Stimulated activated CD4-positive, alpha-beta T cell treated with anti-CD3 and anti-CD28 coated beads, TNF-alpha, amount 100 ng/mL, for 4 hours (primary cell): ENCODE measurements around the gene IFNGR1.

Source experiments
- DNase-seq, 3 experiments: peaks; one replicate each; pipeline ENCODE4 v3.0.0-alpha.2; 2020; ENCODE audit warnings: low read depth in 3 of 3

The IFNGR1 gene

DNA sequence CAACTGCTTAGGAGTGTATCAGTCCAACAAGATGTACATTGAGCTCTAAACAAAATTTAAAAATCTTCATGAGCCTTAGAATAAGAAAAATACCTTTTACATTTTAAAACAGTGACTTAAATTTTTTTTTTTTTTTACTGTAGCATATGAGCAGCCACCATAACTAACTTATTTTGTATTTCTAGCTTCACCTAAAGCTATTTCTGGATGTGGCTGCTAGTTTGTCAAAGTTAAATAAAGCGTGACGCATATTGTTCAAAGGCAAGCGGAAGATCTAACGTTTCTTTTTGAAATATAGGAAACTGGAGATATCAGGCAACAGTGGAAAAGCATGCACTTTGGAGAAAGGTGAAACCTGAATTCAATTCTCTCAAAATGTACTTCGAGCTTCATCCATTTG, 42.5 kb downstream of the IFNGR1 start:
- no peak for DNase-seq

GRCh38 chr6:137175868-137176245, 43.3 kb downstream of the IFNGR1 start:
- DNase-seq, result no peak

DNA sequence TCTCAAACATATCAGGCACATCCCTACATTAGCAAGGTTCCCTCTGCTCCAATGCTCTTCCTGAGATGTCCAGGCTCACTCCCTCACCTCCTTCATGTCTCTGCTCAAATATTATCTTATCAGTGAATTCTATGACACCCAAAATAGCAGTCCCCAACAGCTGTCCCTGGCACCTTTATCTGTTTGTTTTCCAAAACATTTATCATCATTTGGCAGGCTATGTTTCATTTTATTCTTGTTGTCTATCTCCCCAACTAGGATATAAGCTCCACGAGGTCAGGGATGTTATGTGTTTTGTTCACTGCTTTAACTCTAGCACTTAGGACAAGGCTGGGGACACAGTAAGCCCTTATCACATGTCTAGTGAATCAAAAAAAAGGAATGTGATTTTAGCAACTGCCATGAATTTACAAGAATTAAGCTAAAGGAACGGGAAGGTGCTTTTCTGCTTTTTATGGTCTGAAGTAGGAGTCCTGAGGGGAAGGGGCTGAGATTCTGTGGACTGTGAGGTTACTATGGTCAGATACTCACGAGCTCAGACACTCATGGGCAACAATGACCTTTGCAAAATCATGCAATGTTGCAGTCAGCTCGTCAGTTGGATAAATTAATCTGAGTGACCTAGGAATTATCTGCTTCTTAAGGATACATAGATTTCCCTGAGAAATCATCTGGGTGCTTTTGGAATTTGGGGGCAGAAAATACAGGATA, 43.9 kb downstream of the IFNGR1 start:
- no peak for DNase-seq

DNA sequence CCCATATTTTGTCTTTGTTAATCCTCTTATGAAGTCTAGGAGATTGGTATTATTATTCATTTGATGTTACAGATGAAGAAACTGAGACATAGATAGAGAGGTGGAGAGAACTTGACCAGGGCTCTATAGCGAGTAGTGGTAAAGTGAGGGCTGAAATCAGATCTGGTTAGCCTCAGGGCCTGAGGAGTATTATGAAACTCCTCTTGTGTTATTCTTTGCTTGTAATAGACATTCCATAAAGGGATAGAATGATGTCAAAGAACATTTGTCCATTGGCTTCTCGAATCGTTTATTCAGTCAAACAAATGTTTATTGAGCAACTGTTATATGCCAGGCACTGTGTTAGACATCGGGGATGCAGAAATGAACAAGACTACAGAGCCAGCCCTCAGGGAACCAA, 45.7 kb downstream of the IFNGR1 start, which contains the start of gene IL22RA2:
IL22RA2 (minus strand) TSS at position 144 of the 400 bp plus-strand sequence. CDS start 11,895 bp downstream, outside the sequence.
- DNase-seq, result no peak

DNA sequence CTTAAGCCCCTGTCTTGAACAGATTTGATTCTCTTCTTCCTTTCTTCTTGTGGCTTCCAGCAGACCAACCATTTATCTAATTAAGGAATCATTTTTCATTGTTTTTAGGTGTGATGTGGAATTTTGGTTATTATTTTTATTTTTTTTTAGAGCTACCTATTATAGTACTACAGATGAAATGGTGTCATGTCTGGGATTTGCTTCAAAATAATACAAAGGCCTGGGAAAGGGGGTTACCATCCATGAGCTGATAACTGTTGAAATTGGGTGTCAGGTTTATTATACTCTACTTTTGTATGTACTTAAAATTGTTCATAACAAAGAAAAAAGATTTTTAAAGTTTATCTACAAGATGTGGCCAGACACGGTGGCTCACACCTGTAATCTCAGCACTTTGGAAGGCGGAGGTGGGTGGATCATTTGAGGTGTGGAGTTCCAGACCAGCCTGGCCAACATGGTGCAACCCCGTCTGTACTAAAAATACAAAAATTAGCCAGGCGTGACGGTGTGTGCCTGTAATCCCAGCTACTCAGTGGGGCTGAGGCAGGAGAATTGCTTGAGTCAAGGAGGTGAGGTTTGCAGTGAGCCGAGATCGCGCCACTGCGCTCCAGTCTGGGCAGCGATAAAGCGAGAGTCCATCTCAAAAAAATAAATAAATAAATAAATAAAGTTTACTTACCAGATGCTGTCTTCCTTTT, 46.3 kb downstream of the IFNGR1 start:
- DNase-seq, result no peak

DNA sequence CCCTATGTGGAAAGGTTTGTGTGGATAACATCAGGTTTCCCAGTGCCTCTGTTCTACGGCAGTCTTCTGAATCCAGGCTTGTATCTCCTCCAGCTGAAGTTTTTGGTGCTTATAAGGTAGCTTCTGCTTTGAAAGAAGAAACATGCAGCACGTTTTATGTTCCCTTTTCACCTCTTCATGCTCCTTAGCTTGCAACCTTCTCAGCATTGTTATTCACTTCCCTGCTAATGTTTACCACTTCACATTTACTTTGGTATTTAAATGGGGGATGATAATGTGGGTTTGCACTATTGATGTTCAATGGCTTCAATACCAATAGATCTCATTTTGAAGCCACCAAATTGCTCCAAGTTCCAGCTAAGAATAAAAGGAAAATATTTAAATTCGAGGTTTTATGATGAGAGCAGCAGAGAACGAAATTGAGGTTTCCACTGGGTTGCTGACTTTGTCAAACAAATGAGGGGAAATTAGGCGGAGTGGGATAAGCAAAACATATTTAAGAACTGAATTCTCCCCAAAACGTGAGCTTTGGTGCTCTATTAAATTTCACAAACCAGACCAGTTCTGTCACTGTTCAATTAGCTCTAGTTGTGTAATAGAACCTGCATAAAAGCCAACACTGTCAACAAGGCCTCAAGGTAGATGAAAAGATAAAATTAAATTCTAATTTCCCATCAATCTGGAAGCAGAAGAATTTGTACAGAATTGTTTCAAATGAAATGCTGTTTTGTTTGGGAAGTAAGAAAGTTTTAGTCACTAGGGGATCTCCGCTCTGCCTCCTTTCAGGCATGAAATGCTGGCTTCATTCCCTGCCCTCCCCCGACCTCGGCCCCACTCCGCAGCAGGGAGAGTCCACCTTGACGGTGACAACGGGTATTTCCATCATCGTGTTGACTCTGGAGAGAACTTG, 47.1 kb downstream of the IFNGR1 start:
- no peak for DNase-seq

- no peak for DNase-seq
Observed at GRCh38 chr6:137171053-137171374, 48.2 kb downstream of the IFNGR1 start.

DNA sequence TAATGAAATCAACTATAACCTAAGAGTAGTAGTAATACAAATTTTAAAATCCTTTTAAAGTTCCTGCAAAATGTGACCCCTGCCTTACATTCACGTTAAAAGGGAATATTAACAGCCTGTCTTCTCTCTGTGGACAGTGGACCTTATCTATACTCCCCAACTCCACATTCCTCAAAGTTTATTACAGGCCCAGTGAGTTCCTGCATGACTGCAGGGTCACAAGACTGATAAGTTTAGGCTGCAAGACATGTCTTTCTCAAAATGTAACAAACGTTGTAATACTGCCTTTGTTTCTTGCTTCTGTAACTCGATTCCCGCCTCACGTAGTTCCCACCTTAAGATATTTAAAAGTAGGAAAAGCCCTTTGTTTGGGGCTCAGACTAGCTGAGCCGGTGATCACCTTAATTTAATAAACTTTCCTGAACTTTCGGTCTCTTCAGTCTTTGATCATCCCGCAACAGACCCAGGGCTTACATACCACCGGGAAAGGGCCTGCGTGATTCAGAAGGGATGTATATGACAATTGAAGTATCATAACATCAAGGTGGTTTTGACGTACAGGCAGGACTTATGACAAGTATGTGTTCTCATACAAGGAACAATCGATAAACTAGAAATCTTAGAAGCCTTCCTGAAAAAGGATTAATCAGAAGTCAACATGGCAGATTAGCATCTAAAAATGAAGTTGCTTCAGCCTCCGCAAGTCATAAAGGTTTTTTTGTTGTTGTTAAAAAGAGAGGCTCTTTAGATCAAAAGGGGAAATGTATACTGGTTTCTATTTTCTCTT, 48.7 kb downstream of the IFNGR1 start:
- no peak for DNase-seq

- no peak for DNase-seq
Observed at GRCh38 chr6:137167702-137168377, 51.3 kb downstream of the IFNGR1 start.

DNA sequence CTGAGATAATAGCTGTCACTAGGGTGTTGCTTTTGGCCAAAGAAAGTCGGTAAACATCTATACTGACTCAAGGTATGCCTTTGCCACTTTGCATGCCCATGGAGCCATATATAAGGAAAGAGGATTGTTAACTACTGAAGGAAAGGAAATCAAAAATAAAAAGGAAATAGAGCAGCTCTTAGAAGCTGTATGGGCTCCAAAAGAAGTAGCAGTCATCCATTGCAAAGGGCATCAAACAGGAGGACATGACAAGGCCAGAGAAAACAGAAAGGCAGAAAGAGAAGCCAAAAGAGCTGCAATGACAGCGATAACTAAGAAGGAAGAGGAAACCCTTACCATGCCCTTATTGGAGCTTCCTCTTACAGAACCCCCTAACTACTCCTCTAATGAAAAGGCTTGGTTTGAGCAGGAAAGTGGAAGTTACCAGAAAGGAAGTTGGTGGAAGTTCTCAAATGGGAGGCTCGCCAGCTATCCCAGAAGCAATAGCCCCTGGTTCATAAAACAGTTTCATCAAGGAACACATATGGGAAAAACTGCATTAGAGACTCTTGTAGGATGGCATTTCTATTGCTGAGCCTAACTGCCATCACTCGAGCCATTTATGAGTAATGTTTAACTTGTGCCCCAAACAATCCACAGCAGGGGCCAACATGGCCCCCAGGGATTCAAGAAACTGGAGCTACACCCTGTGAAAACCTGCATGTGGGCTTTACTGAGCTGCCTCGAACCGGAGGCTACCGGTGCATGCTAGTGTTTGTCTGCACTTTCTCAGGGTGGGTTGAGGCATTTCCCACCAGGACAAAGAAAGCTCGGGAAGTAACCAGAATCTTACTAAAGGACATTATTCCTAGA, 52.7 kb downstream of the IFNGR1 start:
- DNase-seq, result no peak

DNA sequence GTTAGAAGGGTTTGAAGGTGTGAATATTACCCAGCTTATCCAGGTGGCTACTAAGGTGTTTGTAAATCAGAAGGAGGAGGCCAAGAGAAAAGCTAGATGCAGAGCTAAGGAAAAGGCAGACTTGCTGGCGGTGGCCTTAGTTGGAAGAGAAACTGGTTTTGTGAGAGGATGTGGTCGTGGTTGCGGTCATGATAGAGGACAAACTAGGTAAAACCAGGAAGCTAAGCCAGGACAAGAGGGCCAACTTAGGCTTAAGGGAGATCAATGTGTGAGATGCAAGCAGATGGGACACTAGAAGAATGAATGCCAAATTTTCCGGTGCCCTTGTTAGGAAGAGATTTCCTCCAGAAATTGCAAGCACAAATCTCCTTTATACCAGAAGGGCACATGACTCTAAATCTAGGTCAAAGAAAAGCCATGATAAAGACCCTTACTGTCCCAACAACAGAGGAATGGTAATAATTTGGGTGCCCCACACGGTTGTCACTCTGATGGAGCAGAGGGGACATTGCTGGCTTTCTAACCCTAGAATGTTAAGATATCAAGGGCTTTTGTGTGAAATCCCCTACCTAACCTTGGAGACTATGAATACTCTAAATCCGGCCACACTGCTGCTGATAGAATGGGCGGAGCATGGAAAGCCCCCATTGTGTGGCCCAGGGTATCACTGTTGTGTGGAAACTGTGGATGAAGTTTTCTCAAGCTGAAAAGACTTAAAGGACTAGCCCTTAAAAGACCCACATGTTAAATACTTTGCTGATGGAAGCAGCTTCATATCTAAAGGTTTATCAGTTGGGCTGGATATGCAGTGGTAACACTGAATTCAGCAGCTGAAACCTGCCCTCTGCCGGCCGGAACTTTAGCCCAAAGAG, 53.6 kb downstream of the IFNGR1 start:
- DNase-seq, result no peak

DNA sequence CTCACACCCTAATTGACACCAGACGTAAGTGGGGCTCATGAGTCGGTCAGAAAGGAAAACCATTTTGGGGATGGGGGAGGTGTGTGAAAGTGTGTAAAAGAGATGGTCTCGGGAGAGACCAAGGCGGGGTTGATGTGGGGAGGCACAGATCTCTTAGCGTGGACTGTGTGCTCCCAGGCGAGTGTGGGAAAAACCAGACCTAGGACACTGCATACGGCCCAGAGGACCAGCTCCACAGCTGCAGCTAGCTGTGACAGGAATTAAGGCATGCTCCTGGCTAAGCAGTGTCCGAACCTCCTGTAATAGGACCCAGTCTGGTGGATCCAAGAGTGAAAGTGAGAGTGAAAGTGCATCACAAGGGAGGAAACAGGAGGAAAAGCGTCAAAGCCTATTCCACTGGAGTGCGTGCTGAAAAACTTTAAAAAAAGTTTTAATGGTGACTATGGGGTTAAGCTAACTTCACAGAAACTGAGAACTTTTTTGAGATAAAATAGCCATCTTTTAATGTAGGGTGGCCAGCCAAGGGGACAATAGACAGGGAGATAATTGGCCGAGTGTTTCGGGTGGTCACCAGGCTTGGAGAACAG, 55.4 kb downstream of the IFNGR1 start:
- no peak for DNase-seq

GRCh38 chr6:137162692-137163306, 56.4 kb downstream of the IFNGR1 start:
- DNase-seq, result no peak

DNA sequence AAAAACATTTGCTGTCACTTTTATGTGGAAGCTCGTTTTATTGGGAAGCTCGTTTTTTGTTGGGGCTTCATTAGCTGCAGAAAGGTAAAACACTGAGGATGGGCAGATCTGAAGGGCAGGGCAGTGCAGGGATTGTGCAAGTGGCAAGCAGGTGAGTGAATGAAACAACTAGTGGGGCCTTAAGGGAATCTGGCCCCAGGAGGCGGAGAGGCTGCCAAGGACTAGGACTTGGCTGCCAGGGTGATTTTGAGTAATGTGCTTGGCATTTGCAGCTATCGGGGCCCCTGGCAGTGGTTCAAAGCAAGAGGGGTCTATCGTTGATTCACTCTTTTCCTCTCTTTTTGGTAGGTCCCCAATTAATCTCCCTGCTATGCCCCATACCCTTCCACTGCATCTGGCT, 57.2 kb downstream of the IFNGR1 start:
- DNase-seq, result no peak

GRCh38 chr6:137160763-137161162, 58.4 kb downstream of the IFNGR1 start:
- DNase-seq, result no peak

DNA sequence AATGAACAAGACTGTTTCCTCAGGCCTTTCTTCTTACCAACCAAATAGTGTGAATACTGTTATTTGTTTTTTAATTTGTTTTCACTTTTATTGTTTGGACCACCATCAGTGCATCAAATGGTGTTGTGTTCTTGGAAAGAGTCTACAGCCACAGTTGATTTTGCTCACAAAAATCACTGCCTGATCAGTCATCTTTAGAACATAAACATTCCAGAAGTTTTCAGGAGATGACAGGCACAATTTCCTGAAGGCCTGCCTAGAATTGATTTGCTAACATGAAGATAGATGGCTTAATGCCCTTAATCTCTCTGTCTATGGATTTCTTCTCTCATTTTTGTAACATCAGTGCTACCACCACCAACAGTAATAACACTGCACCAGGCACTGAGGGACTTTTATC, 59.3 kb downstream of the IFNGR1 start:
- no peak for DNase-seq

GRCh38 chr6:137157601-137158000, 61.6 kb downstream of the IFNGR1 start:
- no peak for DNase-seq

DNA sequence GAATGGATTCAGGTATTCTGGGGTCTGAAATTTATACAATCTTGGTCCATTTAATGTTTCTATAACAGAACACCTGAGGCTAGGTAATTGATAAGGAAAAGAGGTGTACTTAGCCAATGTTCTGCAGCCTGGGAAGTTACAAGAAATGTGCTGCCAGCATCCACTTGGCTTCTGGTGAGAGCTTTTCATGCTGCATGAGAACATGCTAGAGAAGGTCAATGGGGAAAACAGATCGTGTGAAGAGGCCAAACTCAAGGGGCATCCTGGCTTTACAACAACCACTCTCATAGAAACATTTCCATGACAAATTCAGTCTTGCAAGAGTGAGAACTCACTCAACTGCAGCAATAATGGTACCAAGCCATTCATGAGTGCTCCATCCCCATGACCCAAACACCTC, 62.5 kb downstream of the IFNGR1 start:
- DNase-seq, result no peak
